A673 (cell line): ENCODE measurements around the gene PROM1.

Source experiments
- CTCF ChIP-seq: fragments of 300-800, 200-600 bp; sonication (generic); conservative IDR thresholded peaks from 2 replicates; pipeline ENCODE4 v1.5.1; 2017; ENCODE audit warnings: low read depth, mild to moderate bottlenecking, antibody characterized with exemption, low read length, moderate library complexity, mixed read lengths
- EZH2 ChIP-seq: fragments of 200-600 bp; sonication (generic); IDR thresholded peaks from 2 replicates; pipeline ENCODE4 v1.6.1; 2017; ENCODE audit warnings: borderline replicate concordance, low read depth, mild to moderate bottlenecking, mixed read lengths, antibody characterized with exemption, low read length; ENCODE audit not compliant: poor library complexity, severe bottlenecking

- TF ChIP-seq CTCF (no peak), EZH2 (no peak)
These were observed 93.1 kb downstream of the PROM1 start for GRCh38 chr4:15990570-15991285.
